ENCODE data around the gene TMEM115.

TMEM115 gene, protein sequence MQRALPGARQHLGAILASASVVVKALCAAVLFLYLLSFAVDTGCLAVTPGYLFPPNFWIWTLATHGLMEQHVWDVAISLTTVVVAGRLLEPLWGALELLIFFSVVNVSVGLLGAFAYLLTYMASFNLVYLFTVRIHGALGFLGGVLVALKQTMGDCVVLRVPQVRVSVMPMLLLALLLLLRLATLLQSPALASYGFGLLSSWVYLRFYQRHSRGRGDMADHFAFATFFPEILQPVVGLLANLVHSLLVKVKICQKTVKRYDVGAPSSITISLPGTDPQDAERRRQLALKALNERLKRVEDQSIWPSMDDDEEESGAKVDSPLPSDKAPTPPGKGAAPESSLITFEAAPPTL

DNA sequence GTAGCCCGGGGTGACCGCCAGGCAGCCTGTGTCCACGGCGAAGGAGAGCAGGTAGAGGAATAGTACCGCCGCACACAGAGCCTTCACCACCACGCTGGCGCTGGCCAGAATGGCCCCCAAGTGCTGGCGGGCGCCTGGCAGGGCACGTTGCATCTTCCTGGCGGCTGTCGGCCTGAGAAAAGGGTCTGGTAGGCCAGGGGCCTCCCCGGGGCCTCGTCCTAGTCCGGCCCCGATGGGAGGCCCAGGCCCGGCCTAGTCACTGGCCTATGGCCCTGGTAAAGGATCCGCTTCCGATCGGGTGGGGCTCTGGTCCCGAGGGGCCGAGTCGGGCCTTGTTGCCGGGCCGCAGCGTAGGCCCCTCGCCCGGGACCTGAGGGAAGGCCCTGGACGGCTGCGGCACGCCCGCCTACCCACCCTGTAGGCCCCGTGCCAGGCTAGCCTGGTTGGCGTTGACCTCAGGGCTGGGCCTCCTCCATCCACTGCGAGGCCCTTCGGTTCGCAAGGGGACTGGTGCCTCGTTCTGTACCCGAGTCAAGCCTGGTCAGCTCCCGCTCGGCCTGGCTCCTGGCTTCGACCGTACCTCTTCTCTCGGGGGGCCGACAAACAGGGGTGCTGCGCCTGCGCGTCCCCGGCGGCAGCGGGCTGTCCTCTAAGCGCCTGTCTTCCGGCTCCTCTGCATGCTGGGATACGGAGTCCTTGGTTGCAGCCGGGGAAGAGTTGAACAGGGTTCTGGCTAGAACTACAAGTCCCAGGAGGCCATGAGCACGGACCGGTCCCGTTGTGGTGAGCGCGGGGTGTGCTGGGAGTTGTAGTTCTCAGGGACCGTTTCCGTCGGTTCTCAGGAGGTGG is at the start of gene TMEM115:
TMEM115 (minus strand) TSS at position 611 of the 849 bp plus-strand sequence; CDS start at position 153, 458 bp downstream.
- TF ChIP-seq, protein P1, sequence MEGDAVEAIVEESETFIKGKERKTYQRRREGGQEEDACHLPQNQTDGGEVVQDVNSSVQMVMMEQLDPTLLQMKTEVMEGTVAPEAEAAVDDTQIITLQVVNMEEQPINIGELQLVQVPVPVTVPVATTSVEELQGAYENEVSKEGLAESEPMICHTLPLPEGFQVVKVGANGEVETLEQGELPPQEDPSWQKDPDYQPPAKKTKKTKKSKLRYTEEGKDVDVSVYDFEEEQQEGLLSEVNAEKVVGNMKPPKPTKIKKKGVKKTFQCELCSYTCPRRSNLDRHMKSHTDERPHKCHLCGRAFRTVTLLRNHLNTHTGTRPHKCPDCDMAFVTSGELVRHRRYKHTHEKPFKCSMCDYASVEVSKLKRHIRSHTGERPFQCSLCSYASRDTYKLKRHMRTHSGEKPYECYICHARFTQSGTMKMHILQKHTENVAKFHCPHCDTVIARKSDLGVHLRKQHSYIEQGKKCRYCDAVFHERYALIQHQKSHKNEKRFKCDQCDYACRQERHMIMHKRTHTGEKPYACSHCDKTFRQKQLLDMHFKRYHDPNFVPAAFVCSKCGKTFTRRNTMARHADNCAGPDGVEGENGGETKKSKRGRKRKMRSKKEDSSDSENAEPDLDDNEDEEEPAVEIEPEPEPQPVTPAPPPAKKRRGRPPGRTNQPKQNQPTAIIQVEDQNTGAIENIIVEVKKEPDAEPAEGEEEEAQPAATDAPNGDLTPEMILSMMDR (IDR thresholded peaks at IDR 0.05; ENCODE audit: control extremely low read depth, extremely low read depth, low read depth, missing control alignments) = no peak
- ChIA-PET POLR2A (no interaction called here), CTCF (interaction anchor here (1.5 kb wide), 1 partner anchor 10 kb away, joined by 3 read pairs; no protein-coding TSS in a partner anchor)
- peak; percentile 98 for DNase-seq (ENCODE audit: extremely low spot score)

DNA sequence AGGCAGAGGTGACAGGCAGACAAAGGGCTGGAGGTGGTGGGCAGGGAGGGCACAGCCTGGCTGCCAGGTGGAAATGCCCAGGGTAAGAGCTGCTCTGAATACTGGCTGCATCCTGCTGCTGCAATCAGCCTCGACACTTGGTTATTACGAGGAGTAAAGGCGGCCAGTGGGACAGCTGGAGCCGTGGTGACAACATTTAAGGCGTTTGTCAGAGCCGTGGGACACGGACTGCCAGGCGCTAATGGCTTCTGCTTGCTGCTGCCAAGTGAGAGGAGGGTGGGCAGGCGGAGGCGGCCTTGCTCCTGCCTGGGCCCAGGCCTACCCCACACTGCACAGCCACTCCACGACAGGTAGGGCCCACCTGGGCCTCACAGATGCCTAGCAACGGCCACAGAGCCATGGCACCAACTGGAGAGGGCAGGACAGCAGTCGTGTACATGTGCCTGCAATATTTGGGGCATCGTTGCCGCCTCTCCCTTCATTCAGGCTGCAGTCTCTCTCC is 49.2 kb upstream of the TMEM115 start:
- CTCF ChIA-PET = no interaction called here
- TF ChIP-seq, protein P1 (IDR thresholded peaks at IDR 0.05; ENCODE audit: control extremely low read depth, extremely low read depth, low read depth, missing control alignments) = no peak
- DNase-seq (ENCODE audit: extremely low spot score) = no peak
- POLR2A ChIA-PET = no interaction called here

DNA sequence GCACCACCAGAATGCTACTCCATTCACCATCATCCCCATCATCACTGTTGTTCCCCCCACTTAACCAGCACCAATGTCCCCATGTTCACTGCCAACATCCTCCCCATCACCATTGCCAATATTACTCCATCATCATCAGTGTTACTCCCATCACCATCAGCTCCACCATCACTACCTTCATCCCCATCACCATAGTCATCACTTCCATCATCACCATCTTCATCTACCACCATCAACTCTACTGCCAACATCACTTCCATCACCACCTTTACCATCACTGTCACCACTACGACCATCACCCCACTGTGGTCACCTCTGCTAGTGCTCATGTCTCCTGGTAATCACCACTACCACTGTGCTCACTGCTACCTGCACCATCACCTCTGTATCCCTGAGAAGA is 47.2 kb upstream of the TMEM115 start:
- POLR2A ChIA-PET = no interaction called here
- DNase-seq (ENCODE audit: extremely low spot score) = no peak
- TF ChIP-seq, protein P1 (IDR thresholded peaks at IDR 0.05; ENCODE audit: control extremely low read depth, extremely low read depth, low read depth, missing control alignments) = no peak
- CTCF ChIA-PET = no interaction called here

DNA sequence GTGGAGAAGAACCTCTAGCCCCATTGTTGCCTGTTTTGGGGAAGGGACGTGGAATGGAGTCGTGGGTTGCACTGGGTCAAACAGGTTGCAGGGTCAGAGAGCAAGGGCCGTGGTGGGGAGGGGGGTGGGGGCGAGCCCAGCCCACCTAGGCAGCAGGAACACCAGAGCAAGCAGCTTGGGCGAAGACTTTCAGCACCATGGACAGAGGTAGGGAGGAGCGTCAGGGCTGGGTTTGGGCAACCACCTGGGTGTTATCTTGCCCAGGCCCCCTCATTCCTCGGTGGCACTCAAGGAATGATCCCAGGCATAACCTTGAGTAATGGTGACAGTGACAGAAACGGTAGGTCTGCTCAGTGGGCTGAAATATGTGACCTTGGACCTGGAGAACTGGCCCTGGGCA is 45.9 kb upstream of the TMEM115 start:
- DNase-seq (ENCODE audit: extremely low spot score) = peak; percentile 50
- POLR2A ChIA-PET = no interaction called here
- TF ChIP-seq, protein P1 (IDR thresholded peaks at IDR 0.05; ENCODE audit: control extremely low read depth, extremely low read depth, low read depth, missing control alignments) = no peak
- CTCF ChIA-PET = no interaction called here

DNA sequence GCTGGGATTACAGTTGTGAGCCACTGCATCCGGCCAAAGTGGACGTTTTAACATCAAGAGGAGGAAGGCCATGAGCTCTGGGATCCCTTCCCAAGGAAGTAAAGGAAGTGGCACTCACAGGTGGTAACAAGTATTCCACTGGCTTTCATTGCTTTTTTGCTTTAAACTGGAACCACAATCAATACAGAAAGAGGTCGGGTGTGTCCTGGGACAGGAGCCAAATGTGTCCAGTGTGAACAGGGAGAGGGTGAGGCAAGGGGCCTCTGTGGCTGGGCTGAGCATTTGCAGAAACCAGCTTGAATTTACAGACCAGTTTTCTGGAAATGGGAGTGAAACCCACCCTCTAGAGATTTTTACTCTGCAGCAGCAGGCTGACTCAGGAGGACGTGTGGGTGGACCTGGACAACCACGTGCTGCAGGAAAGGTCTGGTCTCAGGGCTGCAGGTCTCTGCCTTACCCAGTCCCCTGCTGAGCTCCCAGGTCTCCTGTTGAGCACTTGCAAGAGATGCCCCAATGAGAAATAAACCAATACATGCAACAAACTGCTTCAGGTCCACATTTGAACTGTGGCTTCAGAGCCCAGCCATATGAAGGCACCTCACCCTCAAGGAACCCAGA is 42.8 kb upstream of the TMEM115 start:
- POLR2A ChIA-PET = no interaction called here
- CTCF ChIA-PET = no interaction called here

DNA sequence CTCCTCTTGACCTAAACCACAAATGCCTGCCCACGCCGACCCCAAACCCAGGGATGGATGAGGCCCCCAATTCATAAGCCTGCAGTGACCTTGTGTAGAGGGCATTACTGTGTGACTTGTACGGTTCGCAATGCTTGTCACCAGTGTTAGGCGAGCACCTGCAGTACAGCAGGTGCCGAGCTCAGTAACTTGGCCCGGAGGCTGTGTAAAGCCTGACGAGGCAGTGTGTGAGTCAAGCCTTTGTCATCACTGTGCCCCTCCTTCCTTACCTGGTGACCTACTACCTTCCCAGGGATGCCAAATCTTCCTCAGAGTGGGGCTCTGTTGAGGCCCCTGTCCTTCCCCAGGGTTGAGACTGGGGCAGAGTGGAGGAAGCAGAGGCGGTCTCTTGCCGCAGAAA is 37.2 kb upstream of the TMEM115 start:
- POLR2A ChIA-PET = no interaction called here
- TF ChIP-seq, protein P1 (IDR thresholded peaks at IDR 0.05; ENCODE audit: control extremely low read depth, extremely low read depth, low read depth, missing control alignments) = no peak
- CTCF ChIA-PET = no interaction called here
- no peak for DNase-seq (ENCODE audit: extremely low spot score)

More for the DNA sequence above, 42.8 kb upstream of the TMEM115 start:
- TF ChIP-seq, protein P1 (IDR thresholded peaks at IDR 0.05; ENCODE audit: control extremely low read depth, extremely low read depth, low read depth, missing control alignments) = no peak
- DNase-seq (ENCODE audit: extremely low spot score) = no peak

Data from GM10248 (cell line).